Hippocampal formation (tissue), 2 donors: ENCODE results near the gene PQBP1.

Source experiments
- DNase-seq, 2 donors: peaks; one replicate each; lab custom pipeline; 2025; lab: John Stamatoyannopoulos, UW

Gene PQBP1

DNA sequence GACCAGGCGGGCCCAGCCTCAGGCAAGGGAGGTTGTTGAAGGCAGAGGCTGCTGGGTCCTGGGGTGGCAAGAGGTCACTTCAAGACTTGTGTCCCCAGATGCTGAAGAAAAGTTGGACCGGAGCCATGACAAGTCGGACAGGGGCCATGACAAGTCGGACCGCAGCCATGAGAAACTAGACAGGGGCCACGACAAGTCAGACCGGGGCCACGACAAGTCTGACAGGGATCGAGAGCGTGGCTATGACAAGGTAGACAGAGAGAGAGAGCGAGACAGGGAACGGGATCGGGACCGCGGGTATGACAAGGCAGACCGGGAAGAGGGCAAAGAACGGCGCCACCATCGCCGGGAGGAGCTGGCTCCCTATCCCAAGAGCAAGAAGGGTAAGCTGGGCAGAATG is 4.4 kb downstream of the PQBP1 start:
- DNase-seq, result no peak

DNA sequence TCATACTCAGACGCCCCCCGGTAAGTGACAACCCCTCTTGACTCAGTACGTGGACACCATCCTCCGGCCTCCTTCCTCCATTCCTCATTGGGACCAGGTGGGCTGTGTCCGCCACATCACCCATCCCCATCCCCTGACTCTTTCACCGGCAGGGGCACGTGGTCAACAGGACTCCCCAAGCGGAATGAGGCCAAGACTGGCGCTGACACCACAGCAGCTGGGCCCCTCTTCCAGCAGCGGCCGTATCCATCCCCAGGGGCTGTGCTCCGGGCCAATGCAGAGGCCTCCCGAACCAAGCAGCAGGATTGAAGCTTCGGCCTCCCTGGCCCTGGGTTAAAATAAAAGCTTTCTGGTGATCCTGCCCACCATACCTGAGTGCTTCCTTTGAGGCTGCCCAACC is 5.0 kb downstream of the PQBP1 start:
- DNase-seq, result no peak

DNA sequence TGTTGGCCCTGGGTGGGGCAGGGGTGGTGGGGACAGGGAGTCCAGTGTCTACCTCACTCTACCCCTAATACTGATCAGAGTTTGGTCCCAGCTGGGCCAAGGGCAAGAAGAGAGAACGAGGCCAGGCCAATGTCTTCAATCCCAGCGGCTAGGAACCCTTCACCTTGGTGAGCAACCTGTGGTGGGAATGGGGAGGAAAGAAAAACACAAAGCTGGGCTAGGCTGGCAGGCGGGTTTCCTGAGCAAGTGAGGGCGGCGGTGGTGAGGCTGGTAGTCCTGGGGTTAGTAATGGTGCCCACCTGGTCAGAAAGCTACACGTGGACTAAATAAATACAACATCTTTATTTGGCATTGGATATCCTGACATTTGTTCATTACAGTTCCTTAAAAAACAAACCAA is 5.6 kb downstream of the PQBP1 start:
- no peak for DNase-seq

DNA sequence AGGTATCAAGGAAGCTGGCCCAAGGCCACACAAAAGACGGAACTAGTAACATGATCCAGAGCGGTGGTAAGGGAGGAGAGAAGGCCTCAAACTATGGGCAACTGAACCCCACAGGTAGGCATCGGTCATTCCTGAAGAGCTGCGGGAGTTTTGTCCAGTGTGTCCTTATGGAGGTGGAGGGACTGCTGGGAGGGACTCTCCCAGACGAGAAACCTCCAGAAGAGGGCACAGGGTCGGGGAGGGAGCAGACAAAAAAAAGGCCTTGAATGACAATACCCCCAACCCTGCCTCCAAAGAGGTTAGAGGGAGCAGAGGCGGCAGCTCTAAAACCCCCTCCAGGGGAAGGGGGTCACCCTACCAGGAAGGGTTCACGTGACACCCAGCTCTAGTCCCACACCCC is 6.5 kb downstream of the PQBP1 start:
- no peak for DNase-seq

DNA sequence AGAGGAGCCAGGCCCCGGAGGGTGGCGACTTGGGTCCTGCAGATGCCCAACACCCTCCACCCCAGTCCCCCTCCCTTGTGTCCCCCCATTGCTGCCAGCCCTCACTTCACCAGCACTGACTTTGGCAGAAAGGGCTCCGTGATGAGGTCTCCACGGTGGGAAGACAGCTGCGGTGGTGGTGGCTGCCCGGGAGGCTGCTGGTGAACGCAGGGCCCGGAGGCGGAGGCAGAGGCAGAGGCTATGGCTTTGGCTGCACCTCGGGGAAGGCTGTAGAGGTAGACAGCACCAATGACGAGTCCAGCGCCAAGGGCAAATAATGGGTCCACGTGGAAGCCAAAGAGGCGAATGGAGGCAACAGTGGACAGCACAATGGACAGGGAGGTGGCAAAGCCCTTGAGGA is 6.9 kb downstream of the PQBP1 start:
- DNase-seq, result no peak

DNA sequence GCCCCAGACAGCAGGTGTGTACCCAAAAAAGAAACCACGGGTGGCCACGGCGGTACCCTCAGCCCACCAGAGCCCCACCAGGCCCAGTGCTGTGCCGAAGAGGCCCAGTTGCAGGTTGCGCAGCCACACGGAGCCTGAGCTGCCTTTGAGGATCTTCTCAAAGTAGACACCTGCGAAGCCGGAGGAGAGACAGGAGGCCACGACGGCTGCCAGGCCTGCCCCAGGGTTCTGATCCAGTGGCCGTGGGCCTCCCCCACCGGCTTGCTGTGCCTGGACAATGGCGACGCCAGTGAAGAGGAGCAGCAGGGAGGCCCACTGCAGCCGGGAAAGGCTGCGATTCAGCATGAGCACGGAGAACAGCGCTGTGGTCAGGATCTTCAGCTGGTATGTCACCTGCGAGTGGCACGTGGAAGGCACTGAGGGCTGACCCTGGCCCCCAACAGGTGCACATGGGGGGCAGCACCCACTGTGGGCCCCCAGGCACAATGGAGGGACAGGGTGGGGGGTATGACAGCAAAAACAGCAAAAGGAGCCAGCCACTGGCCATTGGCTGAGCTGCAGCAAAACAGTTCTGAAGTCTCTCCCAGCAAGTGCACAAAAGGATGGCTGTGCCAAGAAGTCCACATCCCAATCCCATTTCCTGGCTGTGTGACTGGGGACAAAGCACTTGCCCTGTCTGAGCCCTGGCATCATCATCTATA is 7.5 kb downstream of the PQBP1 start:
- DNase-seq, result no peak

DNA sequence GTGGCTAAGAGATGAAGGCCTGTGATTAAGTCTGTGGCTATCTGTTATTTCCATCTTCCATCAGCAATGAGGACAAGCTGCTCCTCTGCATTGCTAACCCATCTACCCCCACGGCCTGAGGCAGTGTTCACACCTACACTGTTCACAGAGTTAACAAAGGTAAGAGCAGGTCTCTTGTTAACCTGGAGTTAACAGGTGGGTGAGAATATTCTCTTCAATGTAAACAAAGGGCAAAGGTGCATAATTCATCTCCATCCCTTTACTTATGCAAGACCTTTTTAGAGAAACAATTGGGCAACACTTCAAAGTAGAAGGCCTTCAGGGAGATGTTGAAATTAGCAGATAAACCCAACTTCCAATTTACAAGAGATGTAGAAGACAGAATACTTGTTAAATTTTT is 10.9 kb downstream of the PQBP1 start:
- no peak for DNase-seq

DNA sequence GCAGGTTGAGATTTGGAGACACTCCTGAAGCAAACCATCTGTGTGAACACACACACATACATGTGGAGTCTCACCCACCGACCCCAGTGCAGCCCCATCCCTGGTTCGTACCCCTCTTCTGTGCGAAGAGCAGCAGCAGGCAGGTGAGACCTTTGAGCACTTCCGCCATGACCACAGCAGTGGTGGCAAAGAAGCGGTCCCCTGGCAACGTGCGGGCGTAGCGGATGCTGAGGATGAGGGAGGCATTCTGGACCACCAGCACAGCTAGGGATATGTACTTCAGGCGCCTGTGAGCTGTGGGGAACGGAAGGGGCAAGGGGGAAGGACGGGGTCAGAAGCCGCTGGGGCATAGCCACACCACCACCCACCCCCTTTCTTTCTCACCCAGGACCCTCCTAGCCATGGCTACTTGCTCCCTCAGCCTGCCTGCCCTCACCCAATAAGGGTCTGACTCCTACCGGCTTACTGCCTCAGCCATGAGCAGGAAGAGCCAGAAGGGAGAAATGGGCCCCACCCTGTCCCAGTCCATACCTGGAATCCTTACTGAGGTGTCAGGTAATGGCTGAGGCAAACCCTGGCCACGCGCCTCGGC is 12.1 kb downstream of the PQBP1 start:
- no peak for DNase-seq

DNA sequence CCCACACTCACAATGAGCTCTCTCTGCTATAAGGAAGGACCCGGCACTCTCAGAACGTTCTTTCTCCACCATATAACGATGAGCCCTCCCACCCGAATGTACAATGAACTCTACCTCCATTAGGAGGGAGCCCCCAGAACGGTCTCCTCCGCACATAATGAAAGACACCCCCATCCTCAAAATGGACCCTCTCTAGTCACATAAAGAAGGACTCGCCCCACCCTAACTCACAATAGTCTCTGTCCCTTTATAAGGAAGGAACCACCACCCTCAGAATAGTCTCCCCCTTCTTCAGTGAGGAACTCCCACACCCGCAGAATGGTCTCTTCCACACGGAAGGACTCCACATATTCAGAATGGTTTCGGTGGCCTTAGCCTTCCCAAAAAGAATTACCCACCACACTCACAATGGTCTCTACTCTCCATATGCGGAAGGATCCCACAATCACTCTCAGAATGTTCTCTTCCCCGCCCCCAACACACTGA is 13.2 kb downstream of the PQBP1 start:
- no peak for DNase-seq

DNA sequence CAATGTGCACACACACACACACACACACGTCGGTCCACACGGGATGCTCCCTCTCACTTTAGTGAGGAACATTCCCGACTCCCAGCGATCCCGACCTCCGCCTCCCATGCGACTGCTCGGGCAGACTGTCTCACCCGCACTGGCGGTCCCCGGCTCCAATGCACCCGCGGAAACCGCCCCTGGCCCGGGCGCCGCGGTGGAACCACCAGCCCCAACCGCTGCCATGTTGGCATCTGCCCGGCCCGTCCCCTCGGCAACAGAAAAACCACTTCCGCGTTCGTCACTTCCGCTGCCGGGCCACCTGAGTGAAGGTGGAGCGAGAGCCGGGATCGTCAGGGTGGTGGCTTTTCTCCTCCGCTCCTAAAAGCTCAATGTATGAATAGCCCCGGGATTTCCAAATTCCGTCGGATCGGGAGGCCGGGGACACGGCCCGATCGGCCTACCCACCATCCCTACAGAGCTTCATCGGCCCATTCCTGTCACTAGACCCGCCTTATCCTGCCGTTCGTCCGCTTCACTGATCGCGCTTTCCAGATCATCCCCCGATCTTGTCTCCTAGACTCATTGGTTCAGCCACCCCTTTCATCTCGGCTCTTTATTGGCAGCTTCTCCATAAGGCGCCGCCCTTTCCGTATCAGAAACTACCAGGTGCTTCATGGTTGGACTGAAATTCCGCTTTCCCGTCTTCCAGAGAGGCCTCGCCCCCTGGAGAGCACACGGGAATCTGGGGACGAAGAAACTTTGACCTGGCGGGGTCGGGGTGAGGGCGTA is 13.9 kb downstream of the PQBP1 start, which contains the start of gene SLC35A2:
Gene SLC35A2 (minus strand): TSS at position 235 of the 771 bp plus-strand sequence. CDS start 10 bp downstream, at position 225.
- DNase-seq, result peak; percentile 52 to 65

DNA sequence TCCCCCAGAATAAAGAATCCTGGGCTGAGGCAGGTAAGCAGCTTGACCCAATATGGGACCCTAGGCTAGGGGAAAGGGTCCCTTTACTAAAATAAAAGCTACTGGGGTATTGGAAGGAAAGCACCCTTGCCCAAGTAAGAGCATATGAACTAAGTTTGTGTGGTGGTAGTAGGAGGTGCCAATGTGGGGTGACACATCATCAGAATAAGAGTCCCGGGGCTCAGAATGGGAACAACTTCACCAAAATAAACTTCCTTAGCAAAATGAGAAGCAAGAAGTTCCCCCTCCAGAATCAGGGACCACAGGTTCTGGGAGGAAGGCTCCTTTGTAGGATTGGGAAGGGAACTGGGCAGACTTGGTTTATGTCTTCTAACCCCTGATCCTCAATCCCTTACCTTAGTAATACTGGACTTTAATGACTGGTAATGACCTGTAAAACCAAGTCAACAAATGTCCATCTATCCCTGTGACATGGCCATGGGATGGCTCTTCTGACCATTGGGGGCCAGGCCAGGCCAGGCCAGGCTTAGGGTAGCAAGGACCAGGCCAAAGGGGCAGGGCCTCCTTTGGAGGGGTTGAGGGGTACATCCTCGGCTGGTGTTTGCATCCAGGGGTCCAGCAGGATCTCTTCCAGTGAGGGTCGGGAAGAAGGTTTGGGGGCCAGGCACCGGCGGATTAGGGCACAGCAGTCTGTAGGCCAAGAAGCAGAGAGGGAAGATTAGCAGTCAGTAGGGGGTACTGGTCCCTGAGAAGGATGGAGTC is 16.1 kb downstream of the PQBP1 start:
- no peak for DNase-seq

DNA sequence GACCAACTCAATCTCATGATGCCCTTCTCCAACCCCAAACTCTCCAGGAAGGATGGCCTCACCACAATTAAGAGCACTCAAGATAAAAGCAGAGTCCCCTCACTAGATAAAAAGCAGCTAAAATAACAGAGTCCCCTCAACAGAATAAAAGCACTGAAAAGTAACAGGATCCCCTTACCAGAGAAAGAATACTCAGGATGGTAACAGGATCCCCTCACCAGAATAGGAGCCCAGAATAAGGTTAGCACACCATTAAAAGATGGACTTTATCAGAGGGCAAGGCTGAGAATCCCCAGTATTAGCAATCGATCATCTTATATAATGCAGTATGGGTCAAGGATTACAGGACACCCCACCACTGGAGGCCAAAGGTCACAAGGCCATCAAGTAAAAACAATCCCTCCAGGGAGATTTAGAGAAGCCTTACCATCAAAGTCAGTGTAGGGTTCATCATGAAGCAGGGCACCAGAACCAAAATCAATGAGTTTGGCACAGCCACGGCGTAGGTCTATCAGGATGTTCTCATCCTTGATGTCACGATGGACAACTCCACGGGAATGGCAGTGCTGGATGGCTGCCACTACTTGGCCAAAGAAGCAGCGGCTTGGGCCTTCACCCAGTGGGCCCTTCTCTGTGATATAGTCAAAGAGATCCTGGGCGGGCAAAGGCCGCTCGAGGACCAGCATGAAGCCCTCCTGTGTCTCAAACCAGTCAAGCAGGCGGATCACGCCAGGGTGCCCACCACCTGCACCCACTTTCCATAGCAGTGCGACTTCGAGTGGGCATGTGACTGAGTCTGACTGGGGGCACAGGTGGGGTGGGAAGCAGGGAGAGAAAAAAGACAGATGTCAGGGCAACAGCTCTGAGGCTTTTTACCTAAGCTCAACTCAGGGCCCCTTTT is 17.1 kb downstream of the PQBP1 start:
- no peak for DNase-seq

DNA sequence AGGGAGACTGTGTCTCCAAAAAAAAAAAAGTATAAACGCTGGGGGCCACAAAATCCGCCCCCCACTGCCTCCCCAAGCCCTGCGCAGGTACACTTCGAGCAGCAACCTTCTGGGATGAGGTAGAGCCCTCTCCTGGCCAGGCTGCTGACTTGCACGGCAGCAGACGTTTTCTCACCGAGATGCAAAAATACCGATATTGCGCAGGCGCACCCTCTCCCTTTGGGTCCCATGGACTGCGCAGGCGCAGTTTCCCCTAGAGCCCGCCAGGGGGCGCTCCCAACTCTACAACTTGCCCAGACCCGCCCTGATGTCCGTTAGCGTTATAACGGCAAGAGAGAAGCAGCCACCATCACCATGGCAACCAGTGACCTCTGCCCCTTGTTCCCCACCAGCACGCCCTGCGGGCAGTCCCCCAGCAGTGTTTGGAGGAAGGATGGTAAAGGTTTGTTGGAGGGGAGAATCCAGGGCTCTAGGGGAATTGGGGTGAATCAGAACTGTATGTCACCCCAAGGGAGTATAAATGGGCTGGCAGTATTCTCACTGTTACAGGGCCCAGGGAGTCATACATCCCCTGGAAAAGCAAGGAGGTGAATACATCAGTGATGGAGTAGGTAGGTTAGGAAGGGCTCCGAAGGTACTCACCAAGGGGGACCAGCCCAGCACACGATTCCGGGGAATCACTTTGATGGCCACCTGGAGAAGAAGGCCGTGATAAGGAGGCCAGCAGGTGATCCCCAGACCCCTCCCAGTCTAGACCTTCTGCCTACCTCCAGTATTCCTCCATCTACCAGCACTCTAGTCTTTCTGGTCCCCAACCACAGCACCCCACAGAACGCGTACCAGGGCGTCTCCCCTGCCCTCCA is 19.6 kb downstream of the PQBP1 start:
- DNase-seq, result peak; percentile 69 to 71

DNA sequence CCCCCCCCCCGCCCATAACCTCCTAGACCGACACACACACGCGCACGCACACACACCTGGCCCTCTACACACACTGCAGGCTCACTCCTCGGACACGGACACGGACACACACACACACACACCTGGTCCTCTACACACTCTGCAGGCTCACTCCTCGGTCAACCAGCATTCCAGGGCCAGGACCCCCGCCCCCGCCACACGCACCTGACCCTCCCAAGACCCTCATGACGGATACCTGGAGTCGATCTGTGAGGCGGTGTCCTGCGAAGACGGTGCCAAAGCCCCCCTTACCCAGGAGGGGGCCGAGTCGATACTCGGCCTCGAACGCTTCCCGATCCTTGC is 20.5 kb downstream of the PQBP1 start:
- no peak for DNase-seq

DNA sequence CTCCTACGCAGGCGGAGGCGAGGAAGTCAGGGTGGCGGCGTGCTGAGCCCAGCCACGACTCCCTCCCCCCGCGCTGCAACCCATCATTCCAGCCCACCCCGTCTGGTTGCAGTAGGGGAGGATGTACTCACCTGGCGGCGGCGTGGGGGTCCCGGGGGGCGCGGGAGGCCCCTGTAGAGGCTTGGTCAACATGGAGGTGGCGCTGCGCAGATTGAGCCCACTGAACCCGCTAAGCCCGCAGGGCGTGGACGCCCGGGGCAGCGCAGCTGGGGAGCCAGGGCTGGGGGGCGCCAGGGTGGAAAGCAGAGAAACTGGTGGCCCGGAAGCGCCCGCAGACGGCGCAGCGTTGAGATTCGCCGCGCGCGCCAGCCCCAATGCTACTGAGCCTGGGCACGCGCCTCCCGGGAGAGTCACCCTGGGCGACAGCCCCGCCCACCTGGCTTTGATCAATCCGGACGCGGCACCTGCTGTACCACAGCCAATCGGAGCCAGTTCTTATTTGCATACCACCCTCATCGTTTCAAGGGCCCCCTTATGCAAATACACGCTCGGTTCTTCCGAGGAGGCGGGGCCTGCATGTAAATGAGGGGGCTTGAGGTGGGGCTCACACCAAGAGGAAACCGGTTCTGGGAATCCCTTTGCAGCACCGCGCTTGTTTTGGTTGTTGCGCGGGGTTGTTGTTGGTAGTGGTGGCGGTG is 21.1 kb downstream of the PQBP1 start, which contains the start of gene PIM2:
Gene PIM2 (minus strand): TSS at position 382 of the 698 bp plus-strand sequence. CDS start 190 bp downstream, at position 192.
- peak; percentile 66 for DNase-seq

DNA sequence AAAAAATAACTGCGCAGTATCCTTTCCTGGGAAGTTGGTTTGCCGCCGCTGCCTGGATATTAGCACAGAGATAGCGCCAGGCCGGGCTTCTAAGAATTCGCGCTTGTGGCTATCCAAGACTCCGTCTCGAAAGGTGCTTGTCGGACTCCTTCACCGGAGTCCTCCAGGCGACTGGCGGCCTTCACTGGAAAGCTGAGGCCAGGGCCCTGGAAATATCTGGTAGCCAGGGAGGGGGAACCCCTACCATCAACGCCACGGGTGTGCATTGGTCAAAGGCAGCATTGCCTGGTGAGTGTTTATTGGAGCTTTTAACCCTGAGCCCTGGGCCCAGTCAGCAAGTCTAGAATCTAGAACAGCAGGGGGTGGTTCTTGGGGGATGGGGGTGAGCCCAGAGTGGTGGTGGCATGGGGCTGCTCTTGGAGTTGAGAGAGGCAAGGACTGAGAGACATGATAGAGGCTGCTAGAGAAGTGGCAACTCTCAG is 21.7 kb downstream of the PQBP1 start:
- no peak for DNase-seq

DNA sequence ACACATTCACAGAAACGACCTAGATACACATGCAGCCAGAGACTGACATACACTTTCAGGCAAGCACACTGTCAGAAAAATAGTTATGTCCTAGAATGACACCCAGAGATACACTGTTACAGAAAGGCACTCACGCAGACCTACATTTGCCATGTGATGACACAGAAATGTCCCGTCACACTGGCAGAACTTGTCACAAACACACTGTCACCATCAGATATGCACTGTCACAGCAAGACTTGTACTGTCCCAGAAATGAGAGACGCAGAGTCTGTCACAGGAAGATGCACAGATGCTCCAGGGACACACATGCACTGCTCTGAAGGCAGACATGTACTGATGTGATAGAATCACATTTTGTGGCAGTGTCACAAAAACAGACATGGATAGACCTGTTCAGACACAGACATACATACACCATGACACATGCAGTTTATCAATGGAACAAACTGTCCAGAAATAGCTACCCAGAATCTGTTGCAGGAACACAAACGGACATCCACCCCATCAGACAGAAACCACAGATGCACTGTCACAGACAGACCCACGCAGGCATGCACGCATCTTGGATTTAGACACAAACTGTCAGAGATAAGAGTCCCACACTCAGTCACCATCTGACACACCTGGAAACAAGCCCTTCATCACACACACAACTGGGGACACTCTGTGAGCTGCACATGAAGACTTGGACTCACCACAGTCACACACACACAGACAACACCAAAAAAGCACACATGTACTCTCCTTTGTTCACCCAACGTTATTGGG is 22.4 kb downstream of the PQBP1 start:
- no peak for DNase-seq

DNA sequence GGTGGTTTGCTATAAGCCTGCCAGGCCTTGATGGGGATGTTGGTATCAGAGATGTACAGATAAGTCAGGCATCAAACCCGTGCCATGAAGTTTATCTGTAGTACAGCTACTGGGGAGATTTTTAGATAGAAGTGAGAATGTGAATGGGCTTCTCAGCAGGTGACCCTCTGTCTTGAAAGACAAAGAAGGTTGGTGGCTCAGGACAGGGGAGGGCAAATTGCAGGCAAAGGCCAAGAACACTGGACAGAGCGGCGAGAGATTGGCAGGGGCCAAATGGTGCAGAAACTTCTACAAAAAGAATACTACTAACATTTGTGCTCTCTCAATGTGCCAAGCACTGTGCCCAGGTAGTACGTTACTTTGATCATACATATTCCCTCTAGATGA is 23.0 kb downstream of the PQBP1 start:
- DNase-seq, result no peak

DNA sequence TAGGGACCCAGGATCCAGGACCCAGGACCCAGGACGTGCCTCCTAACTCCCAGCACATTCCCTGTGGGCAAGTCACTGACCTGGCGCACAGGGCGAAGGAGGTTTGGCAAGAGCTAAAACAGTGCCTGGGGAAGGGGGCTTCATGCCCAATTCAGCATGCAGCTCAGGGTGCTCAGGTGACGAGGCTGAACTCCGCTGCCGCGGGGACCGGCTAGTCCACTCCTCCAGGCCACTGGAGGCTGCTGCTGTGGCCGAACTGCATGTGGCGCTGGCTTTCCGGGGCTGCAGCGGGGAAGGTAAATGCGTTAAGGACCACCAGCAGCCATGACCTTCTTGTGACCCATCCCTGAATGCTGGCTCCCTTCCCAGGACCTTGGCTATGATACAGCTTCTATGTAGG is 26.0 kb downstream of the PQBP1 start:
- no peak for DNase-seq
